ENCODE measurements around the gene ADAM33.

The ADAM33 gene

DNA sequence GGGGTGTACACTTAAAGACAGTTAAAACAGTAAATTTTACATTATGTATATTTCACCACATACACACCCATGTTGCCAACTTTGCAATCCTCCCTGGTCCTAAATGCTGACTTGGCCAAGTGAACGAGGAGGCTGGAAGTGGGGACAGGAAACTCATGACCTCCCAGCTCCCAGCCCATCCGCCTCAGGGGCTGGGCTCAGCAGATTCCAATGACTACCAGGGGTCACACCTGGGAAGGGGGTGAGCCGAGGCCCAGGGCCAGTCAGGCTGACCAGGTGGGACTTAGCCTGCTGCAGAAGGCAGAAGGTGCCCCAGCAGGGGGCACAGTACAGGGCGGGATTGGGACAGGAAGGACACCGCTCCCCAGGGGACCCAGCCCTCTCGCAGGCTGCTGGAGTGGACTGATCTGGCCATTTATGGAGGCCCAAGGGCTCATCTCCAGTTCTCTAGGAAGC lies 28.2 kb upstream of the ADAM33 start:
- no peak for DNase-seq (ENCODE audit: low spot score)

GRCh38 chr20:3707508-3707899 lies 25.7 kb upstream of the ADAM33 start:
- DNase-seq (ENCODE audit: low spot score) = no peak

DNA sequence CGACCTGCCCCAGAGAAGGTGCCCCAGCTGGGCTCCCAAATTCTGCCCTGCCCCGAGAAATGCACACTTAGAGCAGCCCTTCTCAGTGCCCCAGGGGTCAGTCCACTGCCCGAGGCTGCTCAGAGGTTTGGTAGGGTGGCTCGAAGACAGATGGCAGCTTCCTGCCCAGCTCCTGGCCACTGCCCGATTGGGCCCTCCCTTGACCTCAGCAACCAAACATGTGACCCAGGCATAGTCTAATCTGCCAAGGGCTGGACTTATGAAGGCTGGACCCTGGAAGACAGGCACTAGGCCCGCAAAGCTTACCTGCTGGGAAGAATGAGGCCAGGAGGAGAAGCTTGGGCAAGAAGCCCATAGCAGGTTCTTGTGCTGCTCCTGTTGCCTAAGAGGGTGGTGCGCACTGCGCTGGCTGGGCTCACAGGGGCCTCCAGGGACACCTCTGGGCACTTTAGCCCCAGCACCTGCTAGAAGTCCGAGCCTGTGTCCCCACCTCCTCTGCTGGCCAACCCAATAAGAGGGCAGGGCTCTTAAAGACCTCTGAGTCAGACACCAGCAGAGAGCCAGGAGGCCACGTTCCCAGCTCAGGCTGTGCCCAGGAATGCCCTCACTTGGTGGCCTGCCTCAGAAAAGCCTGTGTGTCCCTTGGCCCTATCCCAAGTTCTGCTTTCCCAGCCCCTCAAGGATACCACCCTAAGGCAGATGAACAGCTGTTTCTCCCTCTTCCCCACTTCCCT lies 25.1 kb upstream of the ADAM33 start:
- no peak for DNase-seq (ENCODE audit: low spot score)

DNA sequence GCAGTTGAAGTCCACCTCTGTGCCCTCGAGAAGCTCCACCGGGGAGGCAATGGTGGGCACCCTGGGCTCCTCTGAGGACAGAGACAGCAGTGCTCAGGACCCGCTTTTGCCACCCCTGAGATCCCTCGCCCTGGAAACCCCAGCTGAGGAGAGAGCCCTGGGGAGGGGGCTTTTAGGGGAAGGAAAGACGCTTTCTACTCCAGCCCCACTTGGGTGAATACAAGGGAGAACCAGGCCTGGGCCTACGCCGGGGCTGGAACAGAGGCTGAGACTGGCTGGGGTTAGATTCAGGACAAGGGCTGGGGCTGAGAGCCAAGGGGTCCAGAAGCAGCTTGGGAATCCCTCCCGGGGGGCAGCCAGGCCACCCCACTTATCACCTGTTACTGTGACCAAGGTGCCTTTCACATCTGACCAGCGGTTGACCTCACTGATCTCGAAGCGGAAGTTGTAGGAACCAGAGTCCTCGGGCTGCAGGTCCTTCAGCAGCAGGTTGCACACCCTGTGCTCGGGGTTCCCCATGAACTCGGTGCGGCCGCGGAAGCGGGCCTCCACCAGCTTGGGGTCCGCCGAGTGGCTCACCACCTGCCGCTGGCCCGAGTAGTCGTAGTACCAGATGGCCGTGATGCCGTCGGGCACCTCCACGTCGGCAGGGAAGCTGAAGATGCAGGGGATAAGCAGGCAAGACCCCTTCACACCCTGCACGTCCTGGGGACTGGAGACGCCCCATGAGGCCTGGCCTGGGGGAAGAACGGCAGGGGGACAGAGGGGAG lies 24.3 kb upstream of the ADAM33 start:
- DNase-seq (ENCODE audit: low spot score) = no peak

- no peak for DNase-seq (ENCODE audit: low spot score)
These were observed 23.7 kb upstream of the ADAM33 start for GRCh38 chr20:3705491-3705969.

DNA sequence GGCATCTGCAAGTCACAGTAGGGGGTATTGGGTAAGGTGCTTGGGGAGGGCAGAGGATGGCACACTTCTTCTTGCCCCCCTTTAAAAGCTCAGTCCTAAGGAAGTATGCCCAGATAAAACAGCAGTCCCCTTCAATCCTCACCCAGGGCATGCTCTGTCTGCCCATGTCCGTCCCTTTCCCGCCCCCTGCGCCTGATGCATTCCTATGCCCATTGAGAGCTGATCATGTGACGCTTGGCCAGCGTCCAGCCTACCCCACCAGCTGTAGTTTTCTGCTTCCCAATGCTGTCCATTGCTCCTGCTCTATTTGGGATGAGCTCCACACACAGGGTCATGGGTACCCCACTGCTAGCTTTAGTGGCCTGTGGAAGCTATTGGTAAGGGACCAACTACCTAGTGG lies 22.3 kb upstream of the ADAM33 start:
- DNase-seq (ENCODE audit: low spot score) = no peak

GRCh38 chr20:3702611-3703391 lies 21.0 kb upstream of the ADAM33 start:
- no peak for DNase-seq (ENCODE audit: low spot score)

DNA sequence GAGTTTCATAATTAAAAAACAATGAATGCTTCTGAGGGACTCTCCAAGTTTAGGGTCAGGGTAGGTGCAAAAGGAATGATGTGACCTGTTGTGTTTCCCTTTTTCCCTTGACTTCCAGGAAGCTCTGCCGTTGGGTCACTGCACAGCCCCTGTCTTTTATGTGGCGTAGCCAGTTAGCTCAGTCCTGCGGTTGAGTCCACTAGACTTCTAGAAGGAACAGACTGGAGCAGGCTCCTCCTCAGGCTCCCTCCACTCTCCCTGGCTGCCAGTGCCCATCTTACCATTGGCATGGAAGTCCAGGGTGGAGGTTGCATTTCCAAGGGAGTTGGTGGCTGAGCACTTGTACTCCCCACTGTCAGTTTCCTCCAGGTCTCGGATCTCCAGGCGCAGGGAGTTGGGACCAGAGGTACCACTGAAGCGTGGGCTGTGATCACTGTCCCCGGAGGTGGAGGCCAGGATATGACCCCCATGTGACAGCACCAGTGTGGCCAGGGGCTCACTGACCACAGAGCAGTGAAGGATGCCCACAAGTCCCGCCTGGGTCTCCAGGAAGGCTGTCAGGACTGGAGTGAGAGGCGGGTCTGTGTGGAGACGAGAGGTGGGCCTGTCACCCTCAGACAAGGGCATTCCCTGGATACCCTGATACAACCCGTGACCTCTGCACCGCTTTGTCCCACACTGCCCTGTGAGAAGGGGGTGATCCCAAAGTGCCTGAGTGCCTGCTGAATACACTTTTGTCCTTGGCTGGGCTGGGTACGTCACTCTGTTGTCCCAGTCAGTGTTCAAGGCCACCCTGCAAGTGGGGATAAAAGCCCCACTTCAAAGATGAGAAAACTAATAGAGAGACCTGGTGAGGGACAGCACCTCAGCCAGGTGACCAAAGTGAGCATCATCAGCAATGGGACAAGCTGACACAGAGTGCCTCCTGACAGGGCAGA lies 19.5 kb upstream of the ADAM33 start:
- DNase-seq (ENCODE audit: low spot score) = no peak

- DNase-seq (ENCODE audit: low spot score) = no peak
These were observed 17.2 kb upstream of the ADAM33 start for GRCh38 chr20:3699037-3699436.

DNA sequence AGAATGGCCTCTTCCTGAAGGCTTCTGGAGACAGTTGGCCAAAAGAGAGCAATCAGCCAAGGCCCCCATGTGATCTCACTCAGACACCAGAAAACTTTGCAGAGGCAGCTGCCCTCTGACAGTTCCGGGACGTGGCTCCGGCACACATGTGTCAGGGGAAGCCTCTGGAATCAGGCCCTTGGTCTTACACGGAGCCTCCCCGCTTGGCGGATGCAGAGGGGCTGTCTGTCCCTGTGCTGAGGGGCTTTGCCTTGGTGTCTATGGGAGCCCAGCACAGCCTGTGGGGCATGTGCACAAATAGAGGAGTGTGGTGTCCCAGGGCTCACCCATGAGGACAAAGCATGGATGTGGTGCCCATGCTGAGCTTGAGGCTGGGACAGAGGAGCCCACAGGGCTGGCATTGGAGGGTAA lies 16.8 kb upstream of the ADAM33 start:
- no peak for DNase-seq (ENCODE audit: low spot score)

GRCh38 chr20:3697588-3698305 lies 15.9 kb upstream of the ADAM33 start:
- DNase-seq (ENCODE audit: low spot score) = no peak

DNA sequence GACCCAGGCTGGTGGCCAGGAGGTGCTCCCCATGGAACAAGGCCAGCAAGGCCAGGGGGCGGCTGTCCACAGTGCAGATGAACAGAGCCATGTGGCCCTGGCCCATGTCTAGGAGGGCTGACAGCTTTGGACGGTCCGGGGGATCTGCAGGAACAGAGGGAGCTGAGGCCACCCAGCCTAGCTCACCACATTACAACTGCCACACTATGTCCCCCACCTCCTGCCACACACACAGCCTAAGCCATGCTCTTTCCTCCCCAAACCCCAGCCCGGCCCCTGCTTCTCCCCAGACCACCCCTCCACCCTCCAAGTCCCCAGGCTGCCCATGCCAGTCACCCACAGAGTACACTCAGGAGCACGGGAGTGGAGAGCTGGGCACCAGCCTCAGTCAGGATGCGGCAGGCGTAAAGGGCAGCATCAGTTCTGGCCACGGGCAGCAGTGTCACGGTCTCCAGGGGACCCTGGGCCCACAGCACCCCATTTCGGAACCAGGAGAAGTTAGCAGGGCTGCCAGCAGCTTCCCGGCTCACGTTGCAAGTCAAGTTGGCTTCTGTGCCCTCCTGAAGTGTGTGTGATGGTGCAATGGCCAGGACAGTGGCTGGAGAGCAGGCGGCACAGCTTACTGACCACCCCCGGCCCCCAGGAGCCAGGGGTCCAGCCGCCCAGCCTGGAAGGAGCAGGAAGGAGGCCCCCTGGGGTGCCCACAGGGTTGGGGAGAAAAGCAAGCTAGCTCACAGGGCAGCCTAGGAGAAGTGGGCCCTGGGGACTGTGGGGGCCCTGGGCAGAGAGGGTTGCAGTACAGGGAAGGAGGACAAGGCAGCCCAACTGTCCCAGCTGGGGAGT lies 15.2 kb upstream of the ADAM33 start:
- DNase-seq (ENCODE audit: low spot score) = no peak

DNA sequence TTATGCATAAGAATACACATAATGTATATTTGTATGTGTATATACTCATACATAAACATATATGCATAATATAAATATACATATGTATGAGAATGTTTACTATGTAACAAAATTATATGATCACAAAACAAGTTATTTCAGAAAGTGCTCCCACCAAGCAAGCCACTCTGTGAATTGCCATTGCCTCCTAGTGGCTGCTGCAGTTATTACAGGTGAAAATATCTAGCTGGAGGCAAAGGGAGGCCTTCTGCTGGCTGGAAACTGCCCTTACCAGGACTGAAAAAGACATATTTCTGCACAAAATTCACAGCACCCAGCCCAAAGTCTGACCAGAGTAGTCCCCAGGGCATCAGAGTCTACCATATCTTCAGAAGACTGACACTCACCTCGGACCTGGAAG lies 14.4 kb upstream of the ADAM33 start:
- no peak for DNase-seq (ENCODE audit: low spot score)

- no peak for DNase-seq (ENCODE audit: low spot score)
These were observed 13.1 kb upstream of the ADAM33 start for GRCh38 chr20:3694864-3695263.

- no peak for DNase-seq (ENCODE audit: low spot score)
These were observed 11.6 kb upstream of the ADAM33 start for GRCh38 chr20:3693376-3693775.

DNA sequence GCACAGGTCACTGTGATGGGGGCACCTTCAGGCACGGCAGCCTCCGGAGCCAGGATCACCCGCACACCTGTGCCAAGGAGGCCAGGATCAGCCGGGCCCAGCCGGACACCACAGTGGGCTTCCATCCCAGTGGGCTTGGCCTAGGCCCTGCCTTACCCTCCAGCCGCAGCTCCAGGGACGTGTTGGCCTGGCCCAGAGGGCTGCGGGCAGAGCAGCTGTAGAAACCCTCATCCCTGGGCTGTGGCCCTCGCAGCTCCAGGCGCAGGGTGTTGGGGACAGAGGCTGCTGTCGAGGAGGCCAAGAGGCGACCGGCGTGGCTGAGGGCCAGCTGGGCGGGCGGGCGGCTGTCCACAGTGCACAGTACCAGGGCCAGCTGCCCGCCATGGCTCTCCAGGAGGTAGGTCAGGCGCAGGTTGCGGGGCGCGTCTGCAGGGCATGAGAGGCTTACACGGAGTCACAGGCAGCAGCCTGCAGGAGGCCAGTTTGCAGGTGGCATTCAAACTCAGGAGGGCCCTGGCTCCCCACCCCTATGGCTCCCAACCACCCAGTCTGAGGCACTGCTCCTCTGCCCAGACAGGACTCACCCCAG lies 11.0 kb upstream of the ADAM33 start:
- DNase-seq (ENCODE audit: low spot score) = no peak

- DNase-seq (ENCODE audit: low spot score) = no peak
These were observed 10.1 kb upstream of the ADAM33 start for GRCh38 chr20:3691897-3692296.

- DNase-seq (ENCODE audit: low spot score) = no peak
These were observed 9.5 kb upstream of the ADAM33 start for GRCh38 chr20:3691306-3691705.

- no peak for DNase-seq (ENCODE audit: low spot score)
These were observed 8.6 kb upstream of the ADAM33 start for GRCh38 chr20:3690413-3690812.

All from pons (tissue), 1 donor.